NCI-H146 treated with DMSO at 0.1 percent for 48 hours (cell line): ENCODE results near the gene WASHC2A.
A peak's percentile ranks its signal among the peaks of the same experiment; 100 is the strongest.
"Not testable (repeated sequence)": the region's sequence is repeated elsewhere in the genome, so short reads cannot be mapped to it uniquely, and the experiment has no call there.

Source experiments
- DNase-seq: peaks from one replicate; lab custom pipeline; 2025; ENCODE audit not compliant: unreplicated experiment; lab: John Stamatoyannopoulos, UW

WASHC2A gene

GRCh38 chr10:50067546-50068351 is at the start of gene WASHC2A:
Gene WASHC2A (plus strand): TSS chr10:50067954. CDS start chr10:50068006, 52 bp downstream.
- peak; percentile 54 for DNase-seq

GRCh38 chr10:50019279-50019678 is 48.5 kb upstream of the WASHC2A start:
- not testable (repeated sequence) for DNase-seq

GRCh38 chr10:50020451-50021024 is 47.2 kb upstream of the WASHC2A start:
- DNase-seq = not testable (repeated sequence)

- no peak for DNase-seq
Measured at GRCh38 chr10:50021646-50022045, 46.1 kb upstream of the WASHC2A start.

GRCh38 chr10:50024716-50025383 is 42.9 kb upstream of the WASHC2A start:
- not testable (repeated sequence) for DNase-seq

- DNase-seq = no peak
Measured at GRCh38 chr10:50025627-50026026, 42.1 kb upstream of the WASHC2A start.

- DNase-seq = no peak
Measured at GRCh38 chr10:50027195-50027594, 40.6 kb upstream of the WASHC2A start.

- DNase-seq = no peak
Measured at GRCh38 chr10:50033481-50033880, 34.3 kb upstream of the WASHC2A start.

- not testable (repeated sequence) for DNase-seq
Measured at GRCh38 chr10:50035337-50035736, 32.4 kb upstream of the WASHC2A start.

GRCh38 chr10:50044941-50045664 is 22.7 kb upstream of the WASHC2A start:
- no peak for DNase-seq

- not testable (repeated sequence) for DNase-seq
Measured at GRCh38 chr10:50046457-50046856, 21.3 kb upstream of the WASHC2A start.

- not testable (repeated sequence) for DNase-seq
Measured at GRCh38 chr10:50047594-50047993, 20.2 kb upstream of the WASHC2A start.

GRCh38 chr10:50051995-50052660 is 15.6 kb upstream of the WASHC2A start:
- not testable (repeated sequence) for DNase-seq

GRCh38 chr10:50052778-50053376 is 14.9 kb upstream of the WASHC2A start:
- not testable (repeated sequence) for DNase-seq

GRCh38 chr10:50055494-50056292 is 12.1 kb upstream of the WASHC2A start:
- DNase-seq = not testable (repeated sequence)

- DNase-seq = not testable (repeated sequence)
Measured at GRCh38 chr10:50056654-50057053, 11.1 kb upstream of the WASHC2A start.

GRCh38 chr10:50058727-50059126 is 9.0 kb upstream of the WASHC2A start:
- DNase-seq = not testable (repeated sequence)

GRCh38 chr10:50059946-50060345 is 7.8 kb upstream of the WASHC2A start:
- not testable (repeated sequence) for DNase-seq

GRCh38 chr10:50061548-50061947 is 6.2 kb upstream of the WASHC2A start:
- not testable (repeated sequence) for DNase-seq
